Stimulated activated CD8-positive, alpha-beta memory T cell treated with anti-CD3 and anti-CD28 coated beads, Interleukin-15, amount 100 ng/mL, for 1 hour (primary cell): Measurements from ENCODE around the gene FAM217A.
"Not testable (repeated sequence)": the region's sequence is repeated elsewhere in the genome, so short reads cannot be mapped to it uniquely, and the experiment has no call there.

ENCODE experiments used
- DNase-seq: peaks from one replicate; pipeline ENCODE4 v3.0.0-alpha.2; 2020; ENCODE audit warnings: low read depth

Gene FAM217A, protein sequence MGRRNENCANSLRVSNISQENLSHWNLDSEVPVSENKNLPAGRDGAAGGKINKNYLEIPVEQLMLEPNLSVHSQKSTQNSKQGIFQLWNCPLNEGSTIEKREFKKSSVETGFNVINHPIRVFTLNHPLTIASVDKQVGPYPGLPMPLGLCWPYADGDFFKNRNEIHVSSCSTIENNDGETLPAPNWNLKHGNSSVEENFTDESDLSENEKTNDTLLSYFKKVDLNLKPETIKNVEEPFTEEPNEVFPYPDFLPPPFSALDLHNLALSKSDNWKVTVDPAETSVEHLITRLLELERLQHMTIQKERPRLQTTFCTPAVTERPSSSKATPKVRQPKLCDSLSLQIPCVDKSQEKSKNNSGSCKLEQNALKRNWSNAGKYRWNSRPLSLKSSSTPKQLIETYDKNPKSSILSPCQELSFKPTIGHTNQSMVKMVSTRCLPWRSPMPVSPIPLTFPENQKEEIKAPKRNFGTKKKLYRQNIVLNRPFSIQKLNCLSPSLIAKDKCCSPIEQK

DNA sequence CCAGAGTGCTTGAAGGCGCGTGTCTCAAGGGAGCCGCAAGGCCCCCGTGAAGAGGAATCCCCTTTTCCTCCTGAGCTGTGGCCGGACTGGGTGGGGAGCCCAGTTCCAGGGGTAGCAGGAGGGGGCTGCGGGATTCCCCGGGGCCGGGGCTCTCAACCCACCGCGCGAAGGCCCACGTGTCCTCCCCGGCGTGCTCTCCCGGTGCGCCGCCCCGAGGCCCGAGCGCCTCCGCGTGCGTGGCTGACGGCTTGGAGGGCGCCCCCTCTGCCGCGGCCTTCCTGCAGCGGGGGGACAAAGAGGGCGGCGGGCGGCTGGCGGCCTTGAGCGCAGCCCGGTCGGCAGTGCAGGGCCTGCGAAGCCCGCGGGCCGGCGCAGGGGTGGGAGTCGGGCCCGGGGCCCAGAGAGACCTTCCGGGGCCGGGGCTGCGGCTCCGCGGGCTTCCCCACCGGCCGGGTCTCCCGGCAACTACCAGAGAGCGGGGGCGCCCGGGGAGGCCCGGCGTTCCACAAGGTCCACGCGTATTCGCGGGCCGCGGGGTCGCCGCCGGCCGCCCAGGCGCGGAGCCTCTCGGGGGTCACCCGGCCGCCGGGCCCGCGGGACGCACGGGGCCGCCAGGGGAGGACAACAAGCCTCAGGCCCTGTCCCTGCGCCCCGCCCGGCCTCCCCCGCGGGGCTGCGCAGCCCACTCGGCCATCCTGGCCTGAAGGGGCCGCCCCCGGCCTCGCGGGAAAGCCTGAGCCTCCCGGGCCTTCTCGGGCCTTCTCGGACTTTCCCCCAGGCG is at the start of gene FAM217A:
FAM217A (minus strand) TSS at position 447 of the 781 bp plus-strand sequence. CDS start 1,723 bp downstream, outside the sequence.
- DNase-seq, result no peak

DNA sequence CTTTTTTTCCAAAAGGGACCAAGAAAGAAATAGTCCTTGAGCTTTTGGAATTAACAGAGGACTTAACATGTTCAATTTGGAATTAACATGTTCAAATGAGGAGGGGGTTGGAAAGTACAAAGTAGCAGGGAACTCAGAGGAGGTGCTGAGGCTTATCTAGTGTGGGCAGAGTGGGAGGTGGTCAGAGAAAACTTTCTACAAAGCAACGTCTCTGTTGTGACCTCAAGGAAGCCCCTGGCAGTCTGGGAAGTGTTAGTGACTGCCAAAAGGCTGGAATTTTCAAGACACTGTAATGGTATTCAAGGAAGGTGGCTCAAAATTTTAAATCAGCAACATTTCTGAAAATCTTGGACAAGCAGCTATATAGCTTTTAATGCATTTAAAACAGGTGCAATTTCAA is 49.1 kb upstream of the FAM217A start:
- DNase-seq, result no peak

DNA sequence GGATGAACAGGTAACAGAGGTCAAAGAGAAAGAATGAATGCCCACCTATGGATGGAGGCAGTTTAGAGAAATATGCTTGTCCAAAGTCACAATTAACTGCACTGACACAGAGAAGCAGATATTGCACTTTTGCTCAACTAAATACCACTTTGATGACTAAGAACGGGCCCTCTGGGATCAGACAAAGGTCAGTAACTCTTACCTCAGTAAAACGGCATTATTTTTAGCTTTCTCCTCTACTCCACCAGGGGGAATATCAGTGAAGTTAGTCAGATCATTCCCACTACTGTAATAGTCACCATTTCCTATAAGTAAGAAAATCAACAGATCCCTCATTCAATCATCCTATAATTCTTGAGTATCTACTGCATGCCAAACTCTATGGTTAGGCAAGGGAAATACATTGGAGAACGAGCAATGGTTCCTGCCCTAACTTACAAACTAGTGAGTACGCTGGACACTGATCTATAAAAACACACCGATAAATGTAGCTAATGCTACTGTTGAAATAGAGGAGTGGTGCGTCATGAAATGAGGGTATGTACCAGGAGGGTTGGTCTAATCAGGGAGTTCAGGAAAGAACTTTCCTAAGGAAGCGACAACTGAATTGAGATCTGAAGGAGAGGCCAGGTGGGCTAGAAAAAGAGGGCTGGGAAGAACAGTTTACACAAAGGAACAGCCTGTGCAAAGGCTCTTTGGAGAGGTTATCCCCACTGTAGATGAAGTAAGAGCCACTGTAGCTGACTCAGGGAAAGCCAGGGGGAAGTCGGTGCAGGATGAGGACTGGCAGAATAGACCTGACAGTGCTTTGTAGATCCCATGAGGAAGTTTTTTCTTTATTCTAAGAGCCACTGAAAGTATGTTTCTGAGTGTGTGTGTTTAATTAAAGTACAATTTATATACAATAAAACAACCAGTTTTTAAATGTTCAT is 47.3 kb upstream of the FAM217A start:
- no peak for DNase-seq

DNA sequence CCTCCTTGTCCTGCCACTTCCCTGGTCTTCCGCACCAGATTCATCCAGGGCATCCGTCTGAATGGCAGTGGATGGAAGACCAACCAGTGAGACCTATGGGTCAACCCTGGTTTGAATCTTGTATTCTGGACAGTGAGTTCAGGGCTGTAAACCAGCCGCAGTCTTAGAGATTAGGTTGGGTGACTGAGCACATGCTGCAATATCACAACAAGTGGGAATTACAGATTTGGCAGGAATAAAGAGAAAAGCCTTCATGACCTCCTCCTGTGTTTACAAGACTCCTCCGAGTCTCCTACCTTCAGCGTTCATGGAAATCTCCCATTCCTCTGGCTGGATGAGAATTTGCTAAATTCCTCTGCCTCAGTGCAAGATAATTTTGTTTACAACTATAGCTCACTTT is 46.6 kb upstream of the FAM217A start:
- DNase-seq, result no peak

DNA sequence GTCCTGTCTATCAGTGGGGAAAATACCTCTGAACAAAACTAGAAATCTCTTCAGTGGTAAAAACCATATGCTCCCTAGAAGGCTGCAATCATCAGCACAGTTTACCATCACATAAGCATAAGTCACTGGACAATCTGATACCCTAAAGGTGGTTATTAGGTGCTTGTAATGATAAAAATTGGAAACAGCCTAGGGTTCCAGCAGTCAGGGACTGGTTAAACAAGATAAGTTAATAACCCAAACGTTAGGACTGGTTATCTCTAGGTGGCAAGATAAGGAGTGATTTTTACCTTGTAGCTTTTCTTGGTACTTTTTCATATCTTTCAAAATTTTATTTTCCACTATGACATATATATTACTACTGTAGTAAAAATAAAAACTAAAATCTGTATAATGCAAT is 45.4 kb upstream of the FAM217A start:
- no peak for DNase-seq

DNA sequence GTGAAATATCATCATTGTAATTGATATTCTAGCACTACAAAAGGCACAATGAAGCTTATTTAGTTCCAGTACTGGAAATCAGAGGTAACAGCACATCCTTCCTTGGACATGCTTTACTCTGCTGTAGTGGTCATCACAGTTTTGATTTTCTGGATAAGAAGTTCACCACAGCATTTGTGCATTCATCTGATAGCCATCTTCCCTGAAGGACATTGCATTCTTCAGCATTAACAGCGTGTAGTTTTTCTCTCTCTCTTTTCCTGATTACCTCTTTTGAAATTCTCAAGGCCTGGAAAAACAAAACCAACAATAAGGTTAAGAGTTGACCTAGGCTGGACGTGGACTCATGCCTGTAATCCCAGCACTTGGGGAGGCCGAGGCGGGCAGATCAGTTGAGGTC is 36.8 kb upstream of the FAM217A start:
- DNase-seq, result no peak

DNA sequence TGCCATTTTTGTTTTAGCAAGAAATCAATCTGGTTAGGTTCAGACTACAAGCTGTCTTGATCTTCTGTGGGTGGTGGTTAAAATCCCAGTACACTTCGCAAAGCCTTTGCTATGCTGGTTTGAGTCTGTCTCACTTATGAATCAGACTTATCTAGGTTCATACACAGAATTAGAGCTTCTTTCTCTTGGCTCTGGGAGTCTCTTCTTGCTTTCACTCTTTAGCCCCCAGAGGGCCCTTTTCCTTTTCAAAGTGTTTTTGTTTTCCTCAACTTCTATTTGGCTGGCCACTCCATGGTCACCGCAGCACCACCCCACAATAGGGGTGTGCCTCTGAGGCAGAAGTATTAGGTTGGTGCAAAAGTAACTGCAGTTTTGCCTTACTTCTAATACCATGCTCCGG is 35.2 kb upstream of the FAM217A start:
- no peak for DNase-seq

DNA sequence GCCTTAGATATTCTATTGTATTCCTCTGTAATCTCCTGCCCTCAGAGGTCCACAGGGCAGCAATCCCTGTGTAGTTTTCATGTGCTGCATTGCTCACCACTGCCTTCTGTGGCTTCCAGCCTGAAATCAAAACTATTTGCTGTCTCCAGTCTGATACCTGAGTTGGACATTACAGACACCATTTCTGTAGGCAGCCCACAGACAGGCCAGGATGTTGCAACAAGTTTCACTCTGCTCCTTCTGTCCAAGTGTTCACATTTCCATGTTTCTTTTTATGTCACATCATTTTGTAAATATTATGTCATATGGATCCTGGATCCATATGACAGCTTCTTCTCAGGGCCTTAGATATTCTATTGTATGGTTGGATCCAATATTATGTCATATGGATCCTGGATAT is 34.7 kb upstream of the FAM217A start:
- DNase-seq, result no peak

DNA sequence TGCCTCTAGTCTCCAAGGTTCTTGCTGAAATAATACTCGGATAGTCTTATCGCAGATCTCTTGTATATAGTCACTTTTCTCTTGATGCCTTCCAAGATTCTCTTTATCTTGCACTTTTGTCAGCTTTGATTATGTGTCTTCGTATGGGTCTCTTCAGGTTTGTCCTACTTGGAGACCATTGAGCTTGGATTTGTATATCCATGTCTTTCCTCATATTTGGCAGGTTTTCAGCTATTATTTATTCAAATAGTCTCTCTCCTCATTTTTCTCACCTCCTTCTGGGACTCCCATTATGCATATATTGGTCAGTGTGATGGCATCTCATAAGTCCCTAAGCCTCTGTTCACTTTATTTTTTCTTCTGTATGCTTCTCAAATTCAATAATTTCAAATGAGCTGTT is 33.4 kb upstream of the FAM217A start:
- no peak for DNase-seq

DNA sequence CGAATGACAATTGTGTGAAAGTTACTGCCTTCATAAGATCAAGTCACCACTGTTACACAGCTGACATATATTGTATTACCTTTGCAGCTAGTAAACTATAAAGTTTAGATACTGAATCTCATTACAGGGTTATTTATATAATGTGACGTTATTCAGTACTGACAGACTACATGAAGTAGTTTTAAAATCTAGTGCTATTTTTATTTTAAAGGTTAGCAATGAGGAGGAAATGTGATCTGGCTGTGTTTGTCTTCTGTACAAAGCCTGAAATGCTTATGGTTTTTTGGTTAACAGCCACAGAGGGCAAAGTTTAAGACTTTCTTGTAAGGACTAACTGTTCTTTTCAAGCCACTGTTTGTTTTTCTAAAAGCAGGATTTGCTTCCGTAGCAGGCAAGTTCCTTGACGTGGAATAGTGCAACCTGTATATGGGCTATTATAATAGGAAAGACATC is 30.5 kb upstream of the FAM217A start:
- DNase-seq, result not testable (repeated sequence)

DNA sequence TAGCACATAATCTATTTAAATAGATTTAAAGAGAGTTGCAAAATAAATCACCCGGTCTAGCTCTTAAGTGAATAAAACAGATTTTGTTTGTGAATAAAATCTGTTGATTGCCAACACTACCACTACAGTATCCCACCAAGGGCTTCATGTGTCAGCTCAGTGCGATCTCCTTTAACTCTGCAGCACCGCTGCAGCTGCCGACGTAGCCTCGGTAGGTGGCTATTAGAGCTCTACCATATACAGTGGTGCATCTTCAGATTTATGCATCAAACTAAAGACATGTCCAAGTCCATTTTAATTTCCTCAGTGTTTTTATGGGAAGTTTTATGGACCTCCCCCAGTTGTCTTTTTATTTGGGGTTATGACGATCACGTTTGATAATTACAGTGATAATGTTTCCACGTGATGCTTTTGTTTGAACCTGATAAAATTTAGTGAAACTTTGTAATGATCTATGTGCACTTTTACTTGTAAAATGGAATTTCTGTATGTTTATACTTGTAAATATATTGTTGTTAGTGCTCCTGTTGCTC is 29.7 kb upstream of the FAM217A start:
- DNase-seq, result no peak

DNA sequence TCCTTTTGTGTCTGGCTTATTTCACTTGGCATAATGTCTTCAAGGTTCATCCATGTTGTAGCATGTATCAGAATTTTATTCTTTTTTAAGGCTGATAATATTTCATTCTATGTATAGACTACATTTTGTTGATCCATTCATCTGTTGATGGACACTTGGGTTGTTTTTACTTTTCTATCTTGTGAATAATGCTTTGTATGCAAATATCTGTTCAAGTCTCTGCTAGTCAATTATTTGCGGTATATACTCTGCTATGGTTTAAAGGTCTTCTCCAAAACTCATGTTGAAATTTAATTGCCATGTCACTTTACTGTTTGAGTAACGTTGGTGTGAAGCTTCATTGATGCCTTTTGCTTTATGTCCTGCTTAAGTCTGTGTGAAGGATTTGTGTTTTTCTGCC is 28.9 kb upstream of the FAM217A start:
- no peak for DNase-seq

DNA sequence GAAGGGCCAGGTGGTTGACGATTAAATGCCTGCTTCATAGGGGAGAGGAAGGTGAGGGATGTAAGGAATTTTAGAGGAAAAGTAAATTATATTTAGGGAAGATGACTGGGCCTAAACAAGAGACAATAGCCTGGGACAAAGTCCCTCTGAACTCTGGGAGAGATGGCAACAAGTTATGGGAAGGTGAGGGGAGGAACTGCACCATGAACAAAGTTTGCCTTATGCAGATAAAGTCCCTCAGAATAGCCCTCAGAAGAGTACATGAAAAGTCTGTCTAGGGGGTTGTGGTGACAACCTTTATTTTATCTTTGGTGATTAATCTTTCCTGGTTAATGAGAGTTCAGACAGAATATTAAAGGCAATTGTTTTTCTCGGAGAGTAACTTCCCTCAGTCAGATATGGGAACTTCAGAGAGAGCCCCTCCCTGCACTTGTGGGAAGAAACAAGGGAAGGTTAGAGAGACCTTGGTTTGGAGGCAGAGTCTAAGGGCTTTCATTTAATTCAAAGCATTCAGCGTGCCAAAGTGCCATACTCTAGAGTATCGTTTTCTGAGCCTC is 27.1 kb upstream of the FAM217A start:
- no peak for DNase-seq

DNA sequence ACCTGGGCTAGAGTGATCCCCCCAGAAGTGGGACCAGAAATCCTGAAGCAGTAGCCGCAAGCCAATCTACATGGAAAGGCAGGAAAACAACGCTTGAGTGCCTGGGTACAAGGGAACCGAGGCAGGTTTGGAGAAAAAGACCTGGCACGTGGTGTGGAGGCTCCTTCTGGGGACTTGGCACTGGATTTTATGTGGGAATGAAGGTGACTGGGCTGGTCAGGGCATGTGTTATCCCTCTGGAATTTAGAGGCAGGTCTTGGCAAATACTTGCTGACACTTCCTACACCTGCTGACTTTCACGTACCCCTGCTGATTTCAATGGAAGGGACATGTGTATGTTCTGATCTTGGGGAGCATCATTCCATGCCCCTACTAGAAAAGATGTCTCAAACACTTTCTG is 25.0 kb upstream of the FAM217A start:
- DNase-seq, result no peak

DNA sequence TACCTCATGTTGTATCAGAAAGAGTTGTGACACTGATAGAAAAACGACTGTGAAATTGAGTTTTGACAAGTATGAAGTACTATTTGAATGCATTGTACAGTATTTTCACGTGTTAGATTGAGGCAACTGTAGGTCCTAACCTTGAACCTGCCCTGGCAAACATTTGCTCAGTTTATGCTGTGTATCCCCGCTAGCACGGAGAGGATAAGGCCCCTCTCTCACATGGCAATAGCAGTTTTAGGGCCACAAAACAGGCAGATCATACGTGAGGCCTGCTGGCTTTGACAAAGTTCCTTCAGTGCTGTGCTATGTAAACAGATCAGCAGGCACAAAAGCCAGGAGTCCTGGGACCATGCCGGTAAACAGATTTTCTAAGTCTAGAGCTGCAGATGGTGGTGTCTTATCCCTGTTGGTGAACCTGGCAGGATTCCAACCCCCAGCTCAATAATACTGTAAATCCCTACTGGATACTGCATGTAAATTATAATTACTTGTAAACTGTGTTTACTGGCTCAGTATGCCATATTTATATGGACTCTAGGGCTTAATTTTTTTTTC is 23.8 kb upstream of the FAM217A start:
- no peak for DNase-seq

DNA sequence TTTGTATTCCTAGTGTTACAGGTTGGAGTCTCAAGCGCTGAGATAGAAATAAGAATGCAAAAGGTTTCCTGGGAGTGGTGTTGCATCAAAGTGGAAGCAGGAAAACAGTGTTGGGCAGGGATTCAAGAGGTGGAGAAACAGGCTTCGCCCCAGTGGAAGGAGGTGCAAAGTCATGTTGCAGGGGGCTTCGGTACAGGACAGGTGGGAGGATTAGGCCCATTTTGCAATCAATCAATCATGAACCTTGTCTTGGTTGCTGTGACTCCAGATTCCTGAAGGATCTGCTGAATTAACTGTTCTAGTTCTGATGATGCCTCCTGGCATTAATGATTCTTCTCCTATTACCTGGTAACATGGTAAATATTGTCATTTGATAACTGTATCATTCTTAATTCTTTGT is 22.4 kb upstream of the FAM217A start:
- DNase-seq, result no peak

DNA sequence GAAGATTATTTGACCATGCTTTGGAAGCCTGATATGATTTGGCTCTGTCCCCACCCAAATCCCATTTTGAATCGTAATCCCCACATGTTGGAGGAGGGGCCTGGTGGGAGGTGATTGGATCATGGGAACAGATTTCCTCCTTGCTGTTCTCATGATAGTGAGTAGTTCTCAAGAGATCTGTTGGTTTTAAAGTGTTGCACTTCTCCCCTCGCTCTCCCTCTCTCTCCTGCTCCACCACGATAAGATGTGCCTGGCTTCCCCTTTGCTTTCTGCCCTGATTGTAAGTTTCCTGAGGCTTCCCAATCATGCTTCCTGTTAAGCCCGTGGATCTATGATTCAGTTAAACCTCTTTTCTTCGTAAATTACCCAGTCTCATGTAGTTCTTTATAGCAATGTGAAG is 21.7 kb upstream of the FAM217A start:
- no peak for DNase-seq

DNA sequence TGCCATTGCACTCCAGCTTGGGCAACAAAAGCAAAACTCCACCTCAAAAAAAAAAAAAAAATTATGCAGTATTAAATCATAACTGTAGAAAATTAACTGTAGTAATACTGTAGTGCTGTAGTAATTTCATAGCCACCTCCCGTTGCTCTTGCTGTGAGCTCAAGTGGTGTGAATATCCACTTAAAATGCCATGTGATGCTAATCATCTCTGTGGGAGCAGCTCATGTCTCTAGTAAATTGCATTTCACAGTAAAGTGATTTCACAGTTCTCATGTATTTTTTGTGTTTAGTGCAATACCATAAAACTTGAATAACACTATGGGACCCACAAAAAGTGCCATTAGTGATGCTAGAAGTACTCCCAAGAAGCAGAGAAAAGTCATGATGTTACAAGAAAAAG is 14.4 kb upstream of the FAM217A start:
- no peak for DNase-seq

DNA sequence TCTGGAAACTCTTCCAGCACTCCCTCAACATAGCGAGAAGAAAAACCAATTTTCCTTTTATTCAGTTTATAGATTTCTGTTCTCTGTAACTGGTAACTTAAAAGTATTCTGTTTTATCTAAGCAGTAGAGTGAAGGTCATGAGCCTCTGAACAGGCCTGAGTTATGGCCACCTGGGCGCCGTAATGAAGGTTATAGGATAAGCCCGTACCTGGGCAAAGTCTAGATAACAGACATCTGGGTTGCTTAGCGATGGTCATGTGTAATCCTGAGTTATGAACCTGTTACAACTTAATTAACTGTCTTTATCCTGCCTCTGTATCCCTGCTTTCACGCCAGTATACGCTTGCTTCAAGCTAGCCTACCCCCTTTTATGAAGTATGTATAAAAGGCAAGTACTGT is 13.0 kb upstream of the FAM217A start:
- no peak for DNase-seq

DNA sequence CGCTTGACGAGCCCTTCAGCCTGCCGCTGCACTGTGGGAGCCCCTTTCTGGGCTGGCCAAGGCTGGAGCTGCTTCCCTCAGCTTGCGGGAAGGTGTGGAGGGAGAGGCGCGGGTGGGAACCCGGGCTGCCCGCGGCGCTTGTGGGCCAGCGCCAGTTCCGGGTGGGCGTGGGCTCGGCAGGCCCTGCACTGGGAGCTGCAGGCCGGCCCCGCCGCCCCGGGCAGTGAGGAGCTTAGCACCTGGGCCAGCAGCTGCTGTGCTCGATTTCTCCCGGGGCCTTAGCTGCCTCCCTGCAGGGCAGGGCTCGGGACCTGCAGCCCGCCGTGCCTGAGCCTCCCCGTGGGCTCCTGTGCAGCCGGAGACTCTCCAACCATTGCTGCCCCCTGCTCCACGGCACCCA is 11.1 kb upstream of the FAM217A start:
- DNase-seq, result not testable (repeated sequence)

DNA sequence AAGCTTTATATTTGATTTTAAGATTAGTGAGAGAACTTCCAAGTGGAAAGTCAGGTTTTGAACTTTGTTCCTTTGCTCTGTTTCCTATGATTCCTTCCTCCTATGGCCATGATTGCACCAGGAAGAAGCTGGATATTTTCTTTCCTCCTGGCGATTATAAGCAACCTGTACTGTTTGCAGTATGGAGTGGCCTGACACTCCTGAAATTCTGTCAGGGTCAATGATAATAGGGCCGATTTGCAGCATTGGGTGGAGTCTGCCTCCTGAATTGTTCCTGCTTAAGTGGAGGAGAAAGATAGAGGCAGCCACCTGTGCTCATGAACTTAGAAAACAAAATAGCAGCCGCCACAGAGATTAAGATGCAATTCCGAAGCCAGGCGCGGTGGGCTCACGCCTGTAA is 9.8 kb upstream of the FAM217A start:
- no peak for DNase-seq
